Pancreas (tissue), 10 donors: ENCODE results near the gene CARMIL3. TPM values are rescaled to one million over a fixed set of nuclear protein-coding genes. Genes with fewer than 3 reads are reported as not detected.
"Not testable (repeated sequence)": the region's sequence is repeated elsewhere in the genome, so short reads cannot be mapped to it uniquely, and the experiment has no call there.

ENCODE experiments used
- ATAC-seq, 4 donors: fragments of 200-7000 bp; cut with Tn5 transposase; one replicate each; pipeline versions ENCODE4 v1.8.0 to v1.9.1; 2020; ENCODE audit warnings: mild to moderate bottlenecking in 4 of 4, moderate library complexity in 4 of 4
- DNase-seq, 6 donors: peaks; one replicate each; pipeline ENCODE4 v3.0.0-alpha.2; 2020
- FAIRE-seq: peaks from 2 replicates; lab custom pipeline; 2012; peaks lifted over from hg19 to GRCh38; lab: Jason Lieb, UNC
- H3K27ac ChIP-seq, 4 donors: fragments of 200-600 bp; sonication (generic); 1 replicate in 3 of 4; 2 replicates in 1 of 4; pipeline versions ENCODE4 v1.5.0 to v1.8.0; 2020
- H3K27me3 ChIP-seq, 4 donors: fragments of 200-600 bp; one replicate each; pipeline ENCODE4 v1.8.0; 2021
- H3K36me3 ChIP-seq, 3 donors: fragments of 200-600 bp; sonication (generic) in 1 of 3; one replicate each; pipeline versions ENCODE4 v1.5.0 to v1.8.0; 2020 to 2021
- H3K4me1 ChIP-seq, 3 donors: fragments of 200-600 bp; one replicate each; pipeline ENCODE4 v1.8.0; 2021
- H3K4me3 ChIP-seq, 4 donors: fragments of 200-600 bp; sonication (generic) in 2 of 4; one replicate each; pipeline versions ENCODE4 v1.5.0 to v1.8.0; 2020 to 2021
- H3K9me3 ChIP-seq, 4 donors: fragments of 200-600 bp; one replicate each; pipeline ENCODE4 v1.8.0; 2021
- WGBS, 2 donors: extraction: QIAGEN DNeasy Blood & Tissue Kit; methylation state at CpG; one replicate each; pipeline ENCODE4 v1.1.7; 2013; 5-methylcytosine and 5-hydroxymethylcytosine counted together
- intact Hi-C, 3 donors: fragments of 100-400 bp; cut with DNase I; formaldehyde crosslinking; loops; one replicate each; pipeline versions ENCODE4 v1.11.1 to v1.14.2; 2022
- polyA plus RNA-seq, 2 donors: library from polyadenylated mRNA; stranded (reverse); fragments of 200-250 nt; gene quantifications; one replicate each; pipeline ENCODE4 v1.2.3, GENCODE V29; 2013
- total RNA-seq, 6 donors: library from RNA; stranded (reverse); fragmentation: NEBNext Ultra II Directional in 4 of 6; extraction: Animal tissue kit (Norgen Biotek cat#: 25700) in 4 of 6; gene quantifications; one replicate each; pipeline versions ENCODE4 v1.2.1 to v1.2.4, GENCODE V29; 2021 to 2023
- TF ChIP-seq, protein P1 (sequence below), 4 donors: fragments of 200-600 bp; sonication (generic) in 3 of 4; IDR thresholded peaks; one replicate each; pipeline versions ENCODE4 v1.5.0 to v1.8.0; 2021; ENCODE audit warnings: antibody characterized with exemption in 4 of 4
- donor health status: healthy with polysubstance abuse.
- donor health status: DM: no; HTN: no; CAD: no; lungs with moderate emphysema.
- donor health status: DM: no; HTN: no; CAD: no.
- donor health status: control.
- donor health status: control.
- donor health status: Bipolar disorder and iron deficiency.
- donor health status: DM: yes; HTN: yes; CAD: no.
- donor health status: DM: no; HTN: no; CAD: no.
- donor health status: DM: no; HTN: no; CAD: no.
- donor health status: DM: yes; HTN: yes; CAD: no.

Gene CARMIL3
- total and polyA plus RNA-seq, 8 donors = 0.31 to 4.0 (median 0.79) TPM

DNA sequence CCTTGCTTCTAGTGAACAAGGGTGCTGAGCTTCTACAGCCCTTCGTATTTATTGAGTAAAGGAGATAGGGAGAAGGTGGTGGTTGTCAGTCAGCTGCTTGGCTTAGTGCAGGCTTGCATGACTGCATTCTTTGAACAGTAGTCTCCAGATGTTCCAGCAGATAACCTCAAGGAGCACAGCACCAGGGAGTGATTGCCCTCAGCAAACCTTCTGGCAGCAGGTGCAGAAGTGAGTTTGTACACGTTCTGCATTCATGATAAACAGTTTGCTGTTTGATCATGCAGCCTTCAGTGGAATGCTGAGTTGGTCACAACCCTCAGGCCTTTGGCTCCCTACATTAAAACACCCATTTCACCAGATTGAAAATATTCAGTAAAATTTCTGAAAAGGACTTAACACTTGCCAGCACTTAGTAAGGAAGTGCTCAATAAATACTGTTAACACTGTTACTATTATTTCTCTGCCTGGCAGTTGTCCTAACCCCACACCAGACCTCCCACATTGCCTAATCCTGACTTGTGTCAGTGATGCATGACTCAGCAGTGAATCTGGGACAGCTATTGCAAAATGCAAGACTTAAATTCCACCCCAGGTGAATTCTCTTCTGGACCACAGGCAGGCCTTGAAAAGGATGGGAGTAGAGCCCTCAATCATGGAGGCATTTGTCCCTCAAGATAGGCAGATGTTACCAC, 18.9 kb upstream of the CARMIL3 start:
- DNase-seq (no peak), FAIRE-seq (no peak), ATAC-seq (no peak)
- Histone ChIP-seq H3K4me1 (peaks cover 0 to 9% (median 0%) of the 10 kb centered on the region in 3 donors), H3K36me3 (no peaks in the 10 kb centered on the region), H3K4me3 (no peak overlapping the region), H3K9me3 (no peaks in the 10 kb centered on the region), H3K27ac (no peak overlapping the region), H3K27me3 (no peaks in the 10 kb centered on the region)
- TF ChIP-seq, protein P1, sequence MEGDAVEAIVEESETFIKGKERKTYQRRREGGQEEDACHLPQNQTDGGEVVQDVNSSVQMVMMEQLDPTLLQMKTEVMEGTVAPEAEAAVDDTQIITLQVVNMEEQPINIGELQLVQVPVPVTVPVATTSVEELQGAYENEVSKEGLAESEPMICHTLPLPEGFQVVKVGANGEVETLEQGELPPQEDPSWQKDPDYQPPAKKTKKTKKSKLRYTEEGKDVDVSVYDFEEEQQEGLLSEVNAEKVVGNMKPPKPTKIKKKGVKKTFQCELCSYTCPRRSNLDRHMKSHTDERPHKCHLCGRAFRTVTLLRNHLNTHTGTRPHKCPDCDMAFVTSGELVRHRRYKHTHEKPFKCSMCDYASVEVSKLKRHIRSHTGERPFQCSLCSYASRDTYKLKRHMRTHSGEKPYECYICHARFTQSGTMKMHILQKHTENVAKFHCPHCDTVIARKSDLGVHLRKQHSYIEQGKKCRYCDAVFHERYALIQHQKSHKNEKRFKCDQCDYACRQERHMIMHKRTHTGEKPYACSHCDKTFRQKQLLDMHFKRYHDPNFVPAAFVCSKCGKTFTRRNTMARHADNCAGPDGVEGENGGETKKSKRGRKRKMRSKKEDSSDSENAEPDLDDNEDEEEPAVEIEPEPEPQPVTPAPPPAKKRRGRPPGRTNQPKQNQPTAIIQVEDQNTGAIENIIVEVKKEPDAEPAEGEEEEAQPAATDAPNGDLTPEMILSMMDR (IDR thresholded peaks at IDR 0.05) = no peak
- 44 to 47% methylated on average over 2 of the region's 2 CpGs for WGBS, 2 donors
- intact Hi-C loops = no loop called here

DNA sequence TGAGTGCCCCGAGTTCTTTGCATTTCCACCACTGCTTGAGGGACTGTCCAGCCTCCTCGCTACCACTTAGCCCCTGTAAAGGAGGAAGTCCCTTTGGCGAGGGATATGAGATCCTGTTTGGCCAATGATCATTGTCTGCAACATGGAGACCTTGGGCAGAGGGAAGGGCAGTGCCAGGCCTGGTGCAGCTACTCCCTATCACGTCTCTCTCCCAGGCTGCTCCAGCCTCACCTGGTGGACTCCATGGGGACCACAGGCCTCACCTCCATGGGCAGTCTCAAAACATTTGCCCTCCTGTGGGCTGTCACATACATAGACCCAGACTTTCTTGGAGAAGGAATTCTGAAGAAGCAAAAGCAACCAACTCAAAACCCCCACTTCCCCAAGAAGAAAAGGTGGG, 16.0 kb upstream of the CARMIL3 start:
- peak; percentile 39 to 59 (median 46) for ATAC-seq
- FAIRE-seq, H3K27me3 ChIP-seq, H3K36me3 ChIP-seq, H3K9me3 ChIP-seq, intact Hi-C loops, H3K4me1 ChIP-seq: not testable (repeated sequence)
- H3K27ac ChIP-seq = peak overlapping the region; percentile 70 to 97 (median 93)
- peak in 1 of 6 donors; percentile 40 for DNase-seq
- H3K4me3 ChIP-seq = peak overlapping the region in 3 of 4 donors; percentile 12 to 65 (median 64)
- 9 to 36% methylated on average over 2 to 3 of the region's 4 CpGs for WGBS, 2 donors

DNA sequence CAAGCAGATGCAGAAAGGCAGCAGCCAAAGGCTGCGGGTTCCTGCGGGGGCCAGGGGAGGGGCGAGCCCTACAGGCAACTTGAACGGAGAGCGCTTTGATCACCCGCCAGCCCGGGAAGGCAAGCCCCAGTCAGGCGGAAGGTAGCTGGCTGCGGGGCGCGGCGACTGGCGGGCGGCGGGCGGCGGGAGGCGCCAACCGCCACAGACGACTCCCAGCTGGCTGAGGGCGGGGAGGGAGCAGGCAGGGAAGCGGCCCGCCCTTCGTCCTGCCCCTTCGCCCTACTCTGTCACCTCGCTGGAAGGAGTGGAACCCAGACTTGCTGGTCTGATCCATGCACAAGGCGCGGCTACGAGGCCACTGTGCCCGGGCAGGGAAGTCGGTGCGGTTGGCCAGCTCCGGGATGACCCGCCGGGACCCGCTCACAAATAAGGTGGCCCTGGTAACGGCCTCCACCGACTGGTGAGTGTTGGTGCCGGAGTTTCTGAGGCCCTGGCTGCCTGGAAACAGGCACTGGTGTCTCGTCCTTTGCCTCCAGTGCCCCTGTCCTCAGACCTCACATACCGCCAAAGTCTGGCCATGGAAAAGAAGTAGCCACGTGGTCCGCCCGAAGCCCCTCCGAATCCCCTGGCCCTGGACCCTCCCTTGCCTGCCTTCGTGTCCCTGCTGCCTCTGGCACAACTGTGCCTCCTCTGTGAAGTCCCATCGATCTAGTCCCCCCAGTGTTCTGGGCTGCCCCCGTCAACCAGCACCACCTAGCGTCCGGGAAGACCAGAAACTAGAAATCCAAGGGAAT, 15.4 kb upstream of the CARMIL3 start:
- peak overlapping the region; percentile 70 to 97 (median 93) for H3K27ac ChIP-seq
- DNase-seq (peak; percentile 84 to 94 (median 87)), FAIRE-seq (no peak), ATAC-seq (peak; percentile 90 to 95 (median 93))
- WGBS, 2 donors = 0% methylated on average over 43 to 50 of the region's 50 CpGs
- no peaks in the 10 kb centered on the region for H3K9me3 ChIP-seq
- intact Hi-C loops = no loop called here
- H3K4me3 ChIP-seq = peak overlapping the region; percentile 12 to 65 (median 53)
- TF ChIP-seq, protein P1 (IDR thresholded peaks at IDR 0.05) = peak; percentile 27 to 60 (median 54)
- no peaks in the 10 kb centered on the region for H3K27me3 ChIP-seq
- no peaks in the 10 kb centered on the region for H3K36me3 ChIP-seq
- peaks cover 0 to 9% (median 0%) of the 10 kb centered on the region in 3 donors for H3K4me1 ChIP-seq

DNA sequence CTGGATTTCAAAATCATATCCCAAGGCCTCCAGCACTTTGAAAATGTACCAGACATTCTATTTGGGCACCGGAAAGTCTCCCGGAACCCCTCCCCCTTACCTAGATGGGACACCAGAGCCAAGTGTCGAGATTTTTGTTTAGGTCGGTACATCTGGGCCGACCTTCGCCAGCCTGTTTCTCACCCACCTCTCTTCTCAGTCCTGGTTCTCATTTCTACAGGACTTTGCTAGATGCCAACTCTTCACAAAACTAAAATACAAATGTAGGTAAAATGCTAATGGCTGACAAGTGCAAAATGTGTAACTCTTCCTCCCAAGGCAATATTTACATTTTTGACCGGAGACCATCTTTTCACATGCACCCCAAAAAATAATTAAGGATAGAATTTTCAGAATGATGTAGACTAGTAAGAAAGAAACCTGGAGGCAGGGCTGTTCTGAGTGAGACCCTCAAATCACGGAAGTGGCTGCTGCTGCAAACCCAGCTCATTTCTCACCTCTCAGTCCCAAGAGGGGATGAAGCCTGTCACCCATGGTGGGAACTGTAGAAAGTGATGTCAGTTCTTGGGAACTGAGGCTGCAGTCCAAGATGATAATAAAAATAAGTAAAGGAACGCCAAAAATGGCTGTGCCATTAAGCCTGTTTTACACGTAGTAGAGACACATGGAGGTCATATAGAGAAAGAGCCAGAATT, 14.7 kb upstream of the CARMIL3 start:
- Histone ChIP-seq H3K27ac (peak overlapping the region; percentile 70 to 97 (median 93)), H3K4me3 (peak overlapping the region in 3 of 4 donors; percentile 12 to 65 (median 64))
- H3K36me3 ChIP-seq, FAIRE-seq, ATAC-seq, intact Hi-C loops, H3K9me3 ChIP-seq, H3K27me3 ChIP-seq, H3K4me1 ChIP-seq, DNase-seq: not testable (repeated sequence)
- 26 to 35% methylated on average over 10 of the region's 10 CpGs for WGBS, 2 donors

DNA sequence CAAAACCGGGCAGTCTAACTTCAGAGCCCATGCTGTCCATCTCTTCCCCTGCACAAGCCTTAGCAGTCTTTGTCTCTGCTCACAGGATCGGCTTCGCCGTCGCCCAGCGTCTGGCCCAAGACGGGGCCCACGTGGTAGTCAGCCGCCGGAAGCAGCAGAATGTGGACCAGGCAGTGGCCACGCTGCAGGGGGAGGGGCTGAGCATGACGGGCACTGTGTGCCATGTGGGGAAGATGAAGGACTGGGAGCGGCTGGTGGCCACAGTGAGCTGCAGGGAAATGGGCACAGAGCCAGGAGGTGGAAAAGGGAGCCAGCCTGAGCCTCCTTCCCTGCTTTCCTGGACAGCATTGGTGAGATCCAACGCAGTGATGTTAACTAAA, 14.2 kb upstream of the CARMIL3 start:
- ATAC-seq (no peak), FAIRE-seq (no peak), DNase-seq (peak in 4 of 6 donors; percentile 59 to 79 (median 65))
- Histone ChIP-seq H3K9me3 (no peaks in the 10 kb centered on the region), H3K27ac (no peak overlapping the region), H3K36me3 (no peaks in the 10 kb centered on the region), H3K4me1 (peaks cover 0 to 9% (median 0%) of the 10 kb centered on the region in 3 donors), H3K27me3 (no peaks in the 10 kb centered on the region), H3K4me3 (no peak overlapping the region)
- intact Hi-C loops = no loop called here
- WGBS, 2 donors = 60 to 62% methylated on average over 14 of the region's 14 CpGs
- TF ChIP-seq, protein P1 (IDR thresholded peaks at IDR 0.05) = no peak
